SK-N-SH (cell line): Measurements from ENCODE around the gene CACNA1D. TPM values are rescaled to one million over a fixed set of nuclear protein-coding genes. Genes with fewer than 3 reads are reported as not detected.

Experiments used
- CTCF ChIA-PET: fragments of 300-600, 350-600 bp; formaldehyde crosslinking; extraction: SDS; loops from one replicate; lab custom pipeline; 2021; lab: Yijun Ruan, JAX
- POLR2A ChIA-PET: fragments of 350-600 bp; sonication (Branson Sonifier 250); formaldehyde crosslinking; extraction: SDS; loops from one replicate; lab custom pipeline; 2020; ENCODE audit warnings: antibody characterized with exemption, inconsistent platforms; lab: Yijun Ruan, JAX
- DNase-seq: peaks from one replicate; pipeline ENCODE4 v3.0.0; 2012
- H2AFZ ChIP-seq: fragments of 200-600 bp; sonication (generic); 2 replicates; pipeline ENCODE4 v1.8.1; 2016; ENCODE audit warnings: antibody characterized with exemption, mild to moderate bottlenecking, low read depth
- H3F3A ChIP-seq: fragments of 200-600 bp; sonication (generic); replicated peaks from 2 replicates; pipeline ENCODE3; 2016; ENCODE audit warnings: antibody characterized with exemption, mild to moderate bottlenecking; ENCODE audit not compliant: insufficient read depth
- H3K27ac ChIP-seq, 2 experiments: fragments of 200-500 bp in 1 of 2; fragments of 200-600 bp in 1 of 2; sonication (Bioruptor generic) in 1 of 2; sonication (generic), shearing (Covaris generic) in 1 of 2; 2 replicates each; pipeline versions ENCODE4 v1.5.1 to v1.6.1; 2014 to 2016; ENCODE audit warnings: low read depth in 2 of 2, inconsistent platforms in 1 of 2, low read length in 1 of 2, mild to moderate bottlenecking in 1 of 2, mixed read lengths in 1 of 2
- H3K27me3 ChIP-seq: fragments of 200-600 bp; sonication (generic), shearing (Covaris generic); 2 replicates; pipeline ENCODE4 v1.6.1; 2016; ENCODE audit warnings: mixed run types; ENCODE audit not compliant: insufficient read depth
- H3K36me3 ChIP-seq, 2 experiments: fragments of 200-500 bp in 1 of 2; fragments of 200-600 bp in 1 of 2; sonication (Bioruptor generic) in 1 of 2; sonication (generic) in 1 of 2; replicated peaks in 1 of 2; 2 replicates each; pipeline versions ENCODE3 to v1.5.1; 2014 to 2016; ENCODE audit warnings: low read length in 1 of 2, mild to moderate bottlenecking in 1 of 2; ENCODE audit not compliant: insufficient read depth in 2 of 2, control insufficient read depth in 1 of 2
- H3K4me1 ChIP-seq, 2 experiments: fragments of 200-500 bp in 1 of 2; fragments of 200-600 bp in 1 of 2; sonication (Bioruptor generic) in 1 of 2; sonication (generic), shearing (Covaris generic) in 1 of 2; 2 replicates each; pipeline versions ENCODE4 v1.5.1 to v1.6.1; 2014 to 2016; ENCODE audit warnings: low read depth in 1 of 2, low read length in 1 of 2, mixed run types in 1 of 2; ENCODE audit not compliant: insufficient read depth in 2 of 2, control insufficient read depth in 1 of 2
- H3K4me2 ChIP-seq: fragments of 200-600 bp; sonication (generic), shearing (Covaris generic); 2 replicates; pipeline ENCODE4 v1.6.1; 2017; ENCODE audit warnings: mixed run types
- H3K4me3 ChIP-seq, 2 experiments: fragments of 200-500 bp in 1 of 2; fragments of 200-600 bp in 1 of 2; sonication (Bioruptor generic) in 1 of 2; sonication (generic), shearing (Covaris generic) in 1 of 2; 2 replicates each; pipeline versions ENCODE4 v1.5.1 to v1.8.1; 2014 to 2016; ENCODE audit warnings: low read depth in 2 of 2, inconsistent platforms in 1 of 2, low read length in 1 of 2, mild to moderate bottlenecking in 1 of 2, mixed read lengths in 1 of 2, moderate library complexity in 1 of 2
- H3K79me2 ChIP-seq: fragments of 200-600 bp; sonication (generic); 2 replicates; pipeline ENCODE4 v1.8.1; 2017; ENCODE audit warnings: mild to moderate bottlenecking; ENCODE audit not compliant: insufficient read depth
- H3K9ac ChIP-seq: fragments of 200-600 bp; sonication (generic); 2 replicates; pipeline ENCODE4 v1.6.1; 2017; ENCODE audit warnings: mixed run types
- H3K9me2 ChIP-seq: fragments of 200-600 bp; sonication (generic); 2 replicates; pipeline ENCODE4 v1.6.1; 2017; ENCODE audit warnings: mixed run types
- H3K9me3 ChIP-seq: fragments of 200-600 bp; sonication (generic); 2 replicates; pipeline ENCODE4 v1.6.1; 2017; ENCODE audit warnings: mixed run types, mild to moderate bottlenecking, moderate library complexity
- H4K20me1 ChIP-seq: fragments of 200-600 bp; sonication (generic); 2 replicates; pipeline ENCODE4 v1.6.1; 2017; ENCODE audit warnings: mild to moderate bottlenecking, mixed run types; ENCODE audit not compliant: insufficient read depth
- CHD2 ChIP-seq: fragments of 150-350 bp; IDR thresholded peaks from 2 replicates; pipeline ENCODE4 v1.6.1; 2018; ENCODE audit warnings: low read length; ENCODE audit not compliant: partially characterized antibody
- ELF1 ChIP-seq: IDR thresholded peaks from 2 replicates; pipeline ENCODE4 v1.4.0; 2012
- FOSL2 ChIP-seq: IDR thresholded peaks from 2 replicates; pipeline ENCODE4 v1.4.0; 2012; ENCODE audit warnings: low read depth, mild to moderate bottlenecking, moderate library complexity, borderline replicate concordance
- MAX ChIP-seq: IDR thresholded peaks from 2 replicates; pipeline ENCODE4 v1.4.0; 2012; ENCODE audit warnings: low read depth
- MXI1 ChIP-seq: IDR thresholded peaks from 2 replicates; pipeline ENCODE4 v1.6.1; 2012; ENCODE audit warnings: mild to moderate bottlenecking, low read depth, low read length, improper control_type of control experiment
- NRF1 ChIP-seq: IDR thresholded peaks from 2 replicates; pipeline ENCODE4 v1.6.1; 2012; ENCODE audit warnings: low read depth, mild to moderate bottlenecking, low read length
- RCOR1 ChIP-seq: fragments of 150-350 bp; IDR thresholded peaks from 2 replicates; pipeline ENCODE4 v1.6.1; 2017; ENCODE audit warnings: antibody characterized with exemption, low read length
- REST ChIP-seq: IDR thresholded peaks from 2 replicates; pipeline ENCODE4 v1.6.1; 2012; ENCODE audit warnings: mild to moderate bottlenecking, low read depth, low read length, moderate library complexity
- RFX5 ChIP-seq: IDR thresholded peaks from 2 replicates; pipeline ENCODE4 v1.6.1; 2012; ENCODE audit warnings: mild to moderate bottlenecking, improper control_type of control experiment, low read length
- SMC3 ChIP-seq: IDR thresholded peaks from 2 replicates; pipeline ENCODE4 v1.6.1; 2012; ENCODE audit warnings: low read depth, low read length, improper control_type of control experiment
- TAF1 ChIP-seq: IDR thresholded peaks from 2 replicates; pipeline ENCODE4 v1.6.1; 2012; ENCODE audit warnings: low read depth, mild to moderate bottlenecking, low read length, moderate library complexity, borderline replicate concordance
- TCF12 ChIP-seq: IDR thresholded peaks from 2 replicates; pipeline ENCODE4 v1.4.0; 2012
- WGBS: methylation state at CpG from one replicate; pipeline ENCODE4 v1.1.6; 2017; ENCODE audit warnings: low lambda C conversion rate; 5-methylcytosine and 5-hydroxymethylcytosine counted together
- polyA plus RNA-seq, 3 experiments: library from polyadenylated mRNA; depleted of rRNA; stranded (reverse); fragments of >200 nt; gene quantifications; 2 replicates each; pipeline ENCODE4 v1.2.3, GENCODE V29; 2012

Gene CACNA1D
- polyA plus RNA-seq, 1 of the 3 experiments (the other 2 are of a cell fraction), result 0.12 TPM

DNA sequence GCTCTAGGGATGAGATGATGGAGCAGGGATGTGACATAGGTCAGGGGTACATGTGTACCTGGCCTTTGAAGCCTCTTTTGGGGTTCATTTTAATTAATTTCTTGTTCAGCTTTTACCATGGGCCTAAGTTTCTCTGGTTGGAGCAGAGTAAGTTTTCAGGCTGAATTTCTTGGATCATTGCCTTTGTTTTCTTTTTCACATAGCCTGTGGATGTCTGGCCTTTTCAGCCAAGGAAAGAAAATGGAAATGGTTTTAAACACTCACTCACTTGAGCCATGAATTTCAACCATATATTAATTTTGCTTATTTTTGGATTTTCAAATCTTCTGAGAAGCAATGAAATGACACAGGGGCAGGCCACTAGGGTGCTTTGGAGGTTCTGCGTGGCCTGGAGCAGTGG is 30.2 kb downstream of the CACNA1D start:
- H3K4me3 ChIP-seq, result no peak overlapping the region
- no peak overlapping the region for H3K27ac ChIP-seq
- no peaks in the 10 kb centered on the region for H3K9me2 ChIP-seq
- no peak overlapping the region for H3K4me2 ChIP-seq
- peaks cover 0 to 11% of the 10 kb centered on the region in 2 experiments; a peak in 1 of 4 replicates for H3K4me1 ChIP-seq
- DNase-seq, result no peak
- 54% methylated on average over 1 of the region's 1 CpG for WGBS
- ChIA-PET POLR2A (no interaction called here), CTCF (interaction anchor here (0.8 kb wide), 1 partner anchor 9 kb away, joined by 3 read pairs; no protein-coding TSS in a partner anchor)
- no peak overlapping the region for H2AFZ ChIP-seq
- H3F3A ChIP-seq, result no peaks in the 10 kb centered on the region
- H4K20me1 ChIP-seq, result no peaks in the 10 kb centered on the region
- H3K36me3 ChIP-seq, result no peaks in the 10 kb centered on the region
- 0 out of 2 replicates have a peak, but pooled peaks cover 4% of the 10 kb centered on the region for H3K27me3 ChIP-seq
- H3K9me3 ChIP-seq, result no peaks in the 10 kb centered on the region
- TF ChIP-seq MAX (no peak), NRF1 (no peak), SMC3 (no peak), CHD2 (no peak), REST (no peak), FOSL2 (no peak), RFX5 (no peak), RCOR1 (no peak), TCF12 (no peak), ELF1 (no peak), TAF1 (no peak)
- no peaks in the 10 kb centered on the region for H3K79me2 ChIP-seq
- H3K9ac ChIP-seq, result no peak overlapping the region

- H3K4me1 ChIP-seq, result peaks cover 0 to 8% of the 10 kb centered on the region in 2 experiments; a peak in 1 of 4 replicates
- H3K36me3 ChIP-seq, result no peaks in the 10 kb centered on the region
- H2AFZ ChIP-seq, result no peak overlapping the region
- CTCF ChIA-PET, result interaction anchor here (1.1 kb wide), 1 partner anchor 12 kb away, joined by 6 read pairs; no protein-coding TSS in a partner anchor
- H3K9me2 ChIP-seq, result no peaks in the 10 kb centered on the region
- no peaks in the 10 kb centered on the region for H3K79me2 ChIP-seq
- no peak overlapping the region for H3K4me2 ChIP-seq
- POLR2A ChIA-PET, result no interaction called here
- H4K20me1 ChIP-seq, result no peaks in the 10 kb centered on the region
- no peak overlapping the region for H3K4me3 ChIP-seq
- no peak for TF ChIP-seq MXI1
- 60% methylated on average over 13 of the region's 14 CpGs for whole genome bisulfite sequencing
- no peak for DNase-seq
- 0 out of 2 replicates have a peak, but pooled peaks cover 4% of the 10 kb centered on the region for H3K27me3 ChIP-seq
- H3F3A ChIP-seq, result no peaks in the 10 kb centered on the region
- no peak overlapping the region for H3K27ac ChIP-seq
- no peaks in the 10 kb centered on the region for H3K9me3 ChIP-seq
- H3K9ac ChIP-seq, result no peak overlapping the region
These were observed 31.6 kb downstream of the CACNA1D start for GRCh38 chr3:53525765-53526703.
